NCI-H1436 (cell line): ENCODE measurements around the gene LINGO1.

Experiments
- DNase-seq: peaks from one replicate; lab custom pipeline; 2025; lab: John Stamatoyannopoulos, UW

Gene LINGO1

GRCh38 chr15:77656294-77656693 is 23.6 kb upstream of the LINGO1 start:
- no peak for DNase-seq

GRCh38 chr15:77654975-77655374 is 22.3 kb upstream of the LINGO1 start:
- DNase-seq = peak; percentile 37

GRCh38 chr15:77653832-77654480 is 21.2 kb upstream of the LINGO1 start:
- DNase-seq = no peak

- no peak for DNase-seq
Measured at GRCh38 chr15:77650265-77650664, 17.6 kb upstream of the LINGO1 start.

GRCh38 chr15:77649610-77650009 is 16.9 kb upstream of the LINGO1 start:
- no peak for DNase-seq

GRCh38 chr15:77649017-77649416 is 16.3 kb upstream of the LINGO1 start:
- no peak for DNase-seq

- DNase-seq = no peak
Measured at GRCh38 chr15:77647961-77648360, 15.2 kb upstream of the LINGO1 start.

DNA sequence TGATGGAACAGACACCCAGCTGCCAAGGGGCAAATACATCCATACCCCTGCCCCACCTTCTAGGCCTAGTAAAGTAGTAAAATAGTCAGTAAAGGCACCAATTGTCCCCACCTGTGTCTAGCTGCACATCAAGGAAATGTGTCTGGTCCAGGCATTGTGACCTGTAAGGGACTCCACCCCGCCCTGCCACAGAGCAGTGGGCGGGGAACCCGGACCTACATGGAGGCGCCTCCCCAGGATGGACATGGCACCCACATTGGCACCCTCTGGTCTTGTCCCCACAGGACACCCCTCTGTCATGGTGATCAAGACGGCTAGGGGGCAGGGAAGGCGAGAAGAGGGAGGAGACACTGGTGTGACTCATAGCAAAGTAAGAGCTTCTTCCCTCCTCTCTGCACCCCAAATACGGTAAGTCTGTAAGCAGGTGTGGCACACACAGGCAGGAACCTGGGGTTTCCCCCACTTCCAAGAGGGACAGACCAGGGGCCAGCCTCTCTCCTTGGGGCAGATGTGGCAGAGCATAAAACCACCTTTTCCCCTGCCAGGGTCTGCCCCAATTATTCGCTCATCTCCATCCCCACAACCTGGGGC is 13.5 kb upstream of the LINGO1 start:
- no peak for DNase-seq

DNA sequence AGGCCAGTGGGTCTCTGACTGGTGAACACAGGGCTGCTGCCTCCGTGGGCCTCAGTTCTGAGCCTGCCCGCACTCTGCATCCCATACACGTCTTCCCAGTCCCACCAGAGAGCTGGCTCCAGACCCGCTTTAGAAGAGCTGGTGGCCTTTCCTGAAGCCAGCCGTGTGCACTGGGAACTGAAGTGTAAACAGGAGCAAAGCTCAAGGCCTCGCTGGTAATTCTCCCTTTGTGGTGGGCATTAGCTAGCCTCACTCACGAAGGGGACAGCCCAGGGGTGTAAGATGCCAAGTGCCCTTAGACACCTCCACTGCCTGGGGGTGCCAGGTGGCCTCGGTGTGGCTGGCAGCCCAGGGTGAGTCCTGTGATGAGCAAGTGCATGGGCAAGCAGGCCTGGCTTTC is 12.9 kb upstream of the LINGO1 start:
- DNase-seq = no peak

DNA sequence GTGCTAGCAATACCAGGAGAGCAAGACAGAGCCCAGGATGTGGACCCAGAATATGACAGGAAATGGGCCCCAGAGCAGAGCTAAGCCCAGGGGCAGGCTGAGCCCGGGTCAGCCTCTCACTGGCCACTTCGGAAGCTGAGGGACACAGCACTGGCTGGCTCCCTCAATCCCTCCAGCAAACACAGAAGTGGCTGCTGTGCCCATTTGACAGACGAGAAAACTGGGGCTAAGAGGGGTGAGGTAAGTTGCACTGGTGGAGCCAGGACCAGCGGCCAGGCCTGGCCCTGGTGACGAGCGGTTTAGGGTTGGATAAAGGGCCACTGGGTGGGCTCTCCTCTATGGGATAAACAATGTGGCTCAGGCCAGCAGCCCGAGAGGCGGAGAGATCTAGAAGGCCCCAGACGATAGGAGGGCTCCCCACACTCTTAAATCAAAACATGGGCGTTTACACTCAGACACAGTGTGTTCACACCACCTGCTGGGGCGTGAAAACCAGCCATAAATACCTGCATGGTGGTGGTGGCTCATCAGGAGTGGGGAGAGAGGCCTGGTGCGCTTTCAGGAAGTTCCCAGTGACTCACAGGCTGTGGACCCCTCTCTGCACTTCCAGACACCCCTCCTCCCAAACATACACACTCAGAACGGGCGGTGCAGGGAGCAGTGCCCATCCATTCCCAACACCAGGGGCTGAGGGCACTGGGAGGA is 12.0 kb upstream of the LINGO1 start:
- no peak for DNase-seq

- DNase-seq = no peak
Measured at GRCh38 chr15:77643764-77644163, 11.1 kb upstream of the LINGO1 start.

- no peak for DNase-seq
Measured at GRCh38 chr15:77642793-77643430, 10.2 kb upstream of the LINGO1 start.

DNA sequence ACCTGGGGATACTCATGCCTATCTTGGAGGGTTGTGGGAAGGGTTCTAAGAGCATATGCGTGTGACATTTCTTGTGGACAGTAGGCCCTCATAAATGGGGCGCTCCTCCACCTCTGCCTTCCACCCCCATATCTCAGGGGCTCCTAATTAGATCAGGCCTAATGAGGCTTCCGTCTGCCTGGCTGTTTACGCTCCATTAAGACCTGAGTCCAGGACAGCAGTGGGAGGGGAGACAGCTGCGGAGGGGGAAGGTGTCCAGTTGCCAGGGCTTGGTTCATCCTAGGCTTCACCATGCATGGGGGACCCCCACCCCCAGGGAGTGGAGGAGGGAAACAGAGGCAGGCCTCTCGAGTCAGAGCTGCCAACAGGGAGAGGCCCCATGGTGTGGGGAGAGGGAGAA is 9.3 kb upstream of the LINGO1 start:
- DNase-seq = no peak

- DNase-seq = no peak
Measured at GRCh38 chr15:77640615-77641014, 7.9 kb upstream of the LINGO1 start.

DNA sequence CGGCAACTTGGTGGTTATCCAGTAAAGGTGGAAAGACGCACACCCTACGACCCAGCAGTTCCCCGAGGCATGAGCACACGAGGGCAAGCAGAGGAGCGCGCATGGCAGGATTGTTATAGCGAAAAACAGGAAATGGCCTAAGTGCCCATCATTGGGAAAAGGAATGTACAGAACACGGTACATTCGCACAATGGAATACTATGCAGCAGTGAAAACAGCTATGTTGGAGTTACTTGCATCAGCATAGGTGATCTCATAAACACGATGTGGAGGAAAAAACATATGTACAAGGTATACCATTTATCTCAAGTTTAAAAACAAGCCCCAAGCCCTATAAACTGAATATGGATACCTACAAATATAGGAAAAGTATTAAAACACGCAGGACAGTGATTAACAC is 6.7 kb upstream of the LINGO1 start:
- no peak for DNase-seq

DNA sequence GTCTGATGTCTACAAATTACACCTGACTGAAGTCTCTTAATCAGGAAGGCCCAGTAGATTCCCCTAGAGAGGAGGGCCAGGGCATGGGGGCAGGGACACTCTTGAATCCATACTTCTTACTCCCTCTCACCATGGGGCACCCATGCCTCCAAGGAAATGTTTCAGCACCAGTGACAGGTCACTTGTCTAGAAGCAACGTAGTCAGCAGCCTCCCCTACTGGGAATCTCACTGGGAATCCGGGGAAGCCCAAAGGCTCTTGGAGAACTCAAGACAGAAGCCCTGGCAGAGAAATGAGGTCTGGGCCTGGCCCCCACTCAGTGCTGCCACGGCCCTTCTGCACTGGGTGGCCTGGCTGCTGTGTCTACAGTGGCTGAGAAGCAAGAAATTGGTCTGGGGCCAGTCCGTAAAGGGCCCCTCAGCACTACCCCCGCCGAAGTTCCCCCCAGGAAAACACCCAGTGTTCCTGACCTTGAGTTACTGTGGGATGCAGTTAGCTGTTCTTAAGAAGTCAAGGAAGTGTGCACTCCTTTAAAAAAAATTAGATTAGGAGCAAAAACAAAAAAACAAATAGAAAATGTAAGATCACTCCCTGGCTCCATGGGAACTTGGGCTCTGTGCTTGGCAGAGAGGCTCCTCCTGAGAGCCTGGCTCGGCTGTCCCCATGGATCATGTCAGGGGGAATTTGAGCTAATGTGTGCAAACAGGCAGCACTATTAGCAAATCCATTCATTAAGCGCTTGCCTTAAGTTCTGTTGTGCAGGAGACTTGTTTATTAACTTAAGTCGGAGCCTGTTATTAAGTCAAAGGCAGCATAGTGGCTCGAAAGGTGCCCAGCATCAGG is 5.4 kb upstream of the LINGO1 start:
- no peak for DNase-seq

- no peak for DNase-seq
Measured at GRCh38 chr15:77636209-77636608, 3.5 kb upstream of the LINGO1 start.

GRCh38 chr15:77634266-77634962 is 1.7 kb upstream of the LINGO1 start:
- peak; percentile 53 for DNase-seq

DNA sequence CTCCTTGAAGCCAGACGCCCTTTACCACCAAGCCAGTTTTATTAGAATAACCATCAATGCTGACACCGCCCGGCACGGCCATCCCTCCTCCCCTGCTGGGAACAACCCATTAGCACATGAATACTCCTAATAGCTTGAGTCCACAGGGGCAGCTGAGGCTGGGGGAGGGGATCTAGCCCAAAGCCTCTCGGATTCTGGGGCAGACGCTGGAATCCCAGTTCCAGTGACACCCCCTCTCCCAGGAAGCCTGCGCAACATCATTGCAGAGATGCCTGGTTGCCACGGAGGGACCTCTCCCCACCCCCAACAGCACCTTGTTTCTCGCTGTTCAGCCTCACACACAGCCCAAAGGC is 1.2 kb upstream of the LINGO1 start:
- no peak for DNase-seq

DNA sequence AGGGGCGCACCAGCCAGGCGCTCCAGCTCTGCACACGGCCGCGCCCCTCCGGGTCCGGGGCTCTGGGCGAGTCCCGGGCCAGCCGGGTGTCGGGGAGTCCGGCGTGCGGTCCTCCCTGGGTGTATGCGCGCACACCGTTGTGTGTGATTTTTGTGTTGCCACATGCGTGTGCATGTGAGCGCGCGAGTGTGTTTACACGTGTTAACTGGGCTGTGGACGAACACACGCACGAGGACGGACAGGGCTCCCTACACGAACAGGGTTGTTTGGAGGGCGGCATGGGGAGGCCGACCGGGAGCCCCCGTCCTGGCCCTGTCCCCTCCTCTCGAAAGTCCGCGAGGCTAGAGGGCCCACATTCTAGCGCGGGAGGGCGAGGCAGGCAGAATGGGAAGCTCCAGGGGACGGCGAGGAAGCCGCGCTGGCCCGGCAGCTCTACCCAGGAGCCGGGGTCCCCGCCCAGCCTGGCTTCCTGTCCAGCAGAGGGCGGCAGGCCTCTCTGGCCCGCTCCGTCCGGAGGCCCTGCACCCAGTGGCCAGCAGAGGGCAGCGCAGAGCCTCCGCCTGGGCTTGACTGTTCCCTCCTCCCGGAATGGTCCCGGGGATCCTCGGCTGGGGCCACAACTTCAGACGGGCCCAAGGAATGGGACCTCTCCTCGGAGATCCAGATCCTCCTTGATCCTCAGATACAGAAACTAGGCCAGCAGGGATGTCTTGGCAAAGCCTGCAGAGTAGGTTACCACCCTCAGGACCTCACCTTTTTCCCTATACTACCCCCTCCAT is 611 bp upstream of the LINGO1 start:
- DNase-seq = peak; percentile 65
